Measurements from ENCODE around the gene CALCR.

GRCh38 chr7:93509303-93509702 lies 65.2 kb downstream of the CALCR start:
- TF ChIP-seq CTCF (IDR thresholded peaks at IDR 0.05) (no peak), POLR2AphosphoS5 (IDR thresholded peaks at IDR 0.05) (no peak), POLR2A (IDR thresholded peaks at IDR 0.05) (no peak)

Measured in breast epithelium (tissue), 3 donors.